ENCODE results near the gene MAP1LC3B.

Gene MAP1LC3B

GRCh38 chr16:87421003-87421912, 29.1 kb downstream of the MAP1LC3B start:
- TF ChIP-seq CTCF (conservative IDR thresholded peaks at IDR 0.05): no peak
- H3K27ac ChIP-seq: no peak overlapping the region

- TF ChIP-seq CTCF (conservative IDR thresholded peaks at IDR 0.05): no peak
- no peak overlapping the region for H3K27ac ChIP-seq
Observed at GRCh38 chr16:87422106-87422505, 30.0 kb downstream of the MAP1LC3B start.

GRCh38 chr16:87423429-87423828, 31.3 kb downstream of the MAP1LC3B start:
- no peak overlapping the region for H3K27ac ChIP-seq
- TF ChIP-seq CTCF (conservative IDR thresholded peaks at IDR 0.05): no peak

GRCh38 chr16:87424266-87424665, 32.1 kb downstream of the MAP1LC3B start:
- TF ChIP-seq CTCF (conservative IDR thresholded peaks at IDR 0.05): no peak
- H3K27ac ChIP-seq: no peak overlapping the region

- no peak overlapping the region for H3K27ac ChIP-seq
- no peak for TF ChIP-seq CTCF (conservative IDR thresholded peaks at IDR 0.05)
Observed at GRCh38 chr16:87425941-87426340, 33.8 kb downstream of the MAP1LC3B start.

- TF ChIP-seq CTCF (conservative IDR thresholded peaks at IDR 0.05): no peak
- no peak overlapping the region for H3K27ac ChIP-seq
Observed at GRCh38 chr16:87426423-87427215, 34.5 kb downstream of the MAP1LC3B start.

- no peak for TF ChIP-seq CTCF (conservative IDR thresholded peaks at IDR 0.05)
- no peak overlapping the region for H3K27ac ChIP-seq
Observed at GRCh38 chr16:87431926-87432325, 39.8 kb downstream of the MAP1LC3B start.

All from VCaP (cell line).